ENCODE measurements around the gene DNAH9.

GRCh38 chr17:11557727-11558452 lies 40.4 kb upstream of the DNAH9 start:
- no peak for TF ChIP-seq CTCF (IDR thresholded peaks at IDR 0.05)
- no peak for TF ChIP-seq POLR2A (IDR thresholded peaks at IDR 0.05)
- TF ChIP-seq POLR2AphosphoS5 (IDR thresholded peaks at IDR 0.05): no peak
- TF ChIP-seq EP300 (IDR thresholded peaks at IDR 0.05): no peak
